ENCODE data around the gene PHTF2. TPM values are rescaled to one million over a fixed set of nuclear protein-coding genes. Genes with fewer than 3 reads are reported as not detected.

The PHTF2 gene
- total and polyA plus RNA-seq, 10 of the 15 experiments (the other 5 are each of a cell fraction or from before 2014, with no cell fraction given): 12.9 to 41.8 (median 27.0) TPM

DNA sequence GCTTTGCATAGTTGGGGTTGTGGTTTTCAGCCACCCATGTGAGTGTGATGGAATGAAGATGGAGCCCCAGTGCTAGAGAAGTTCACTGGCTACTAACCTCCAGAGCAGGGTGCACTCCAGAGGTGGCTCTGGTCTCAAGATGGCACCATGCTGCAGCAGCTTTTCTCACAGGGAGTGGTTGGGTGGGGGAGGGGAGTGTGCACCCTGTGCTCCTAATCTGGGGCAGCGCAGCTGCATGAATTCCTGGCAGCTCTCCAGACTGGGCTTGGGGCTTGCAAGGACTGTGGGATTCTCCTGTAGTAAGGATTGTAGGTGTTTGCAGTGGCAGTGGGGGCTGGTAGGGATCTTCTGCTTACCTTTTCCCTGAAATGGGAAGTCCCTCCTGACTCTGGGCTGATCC, 23.7 kb downstream of the PHTF2 start:
- 0% methylated on average over 1 of the region's 1 CpG for WGBS (ENCODE audit: insufficient coverage, insufficient replicate concordance, low lambda C conversion rate, missing lambda C conversion rate)
- TF ChIP-seq PAX8 (IDR thresholded peaks at IDR 0.05): no peak
- TF ChIP-seq, protein P1, sequence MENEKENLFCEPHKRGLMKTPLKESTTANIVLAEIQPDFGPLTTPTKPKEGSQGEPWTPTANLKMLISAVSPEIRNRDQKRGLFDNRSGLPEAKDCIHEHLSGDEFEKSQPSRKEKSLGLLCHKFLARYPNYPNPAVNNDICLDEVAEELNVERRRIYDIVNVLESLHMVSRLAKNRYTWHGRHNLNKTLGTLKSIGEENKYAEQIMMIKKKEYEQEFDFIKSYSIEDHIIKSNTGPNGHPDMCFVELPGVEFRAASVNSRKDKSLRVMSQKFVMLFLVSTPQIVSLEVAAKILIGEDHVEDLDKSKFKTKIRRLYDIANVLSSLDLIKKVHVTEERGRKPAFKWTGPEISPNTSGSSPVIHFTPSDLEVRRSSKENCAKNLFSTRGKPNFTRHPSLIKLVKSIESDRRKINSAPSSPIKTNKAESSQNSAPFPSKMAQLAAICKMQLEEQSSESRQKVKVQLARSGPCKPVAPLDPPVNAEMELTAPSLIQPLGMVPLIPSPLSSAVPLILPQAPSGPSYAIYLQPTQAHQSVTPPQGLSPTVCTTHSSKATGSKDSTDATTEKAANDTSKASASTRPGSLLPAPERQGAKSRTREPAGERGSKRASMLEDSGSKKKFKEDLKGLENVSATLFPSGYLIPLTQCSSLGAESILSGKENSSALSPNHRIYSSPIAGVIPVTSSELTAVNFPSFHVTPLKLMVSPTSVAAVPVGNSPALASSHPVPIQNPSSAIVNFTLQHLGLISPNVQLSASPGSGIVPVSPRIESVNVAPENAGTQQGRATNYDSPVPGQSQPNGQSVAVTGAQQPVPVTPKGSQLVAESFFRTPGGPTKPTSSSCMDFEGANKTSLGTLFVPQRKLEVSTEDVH (IDR thresholded peaks at IDR 0.05; ENCODE audit: low read depth, partially characterized antibody): no peak
- no peak for TF ChIP-seq ZBED1 (IDR thresholded peaks at IDR 0.05; ENCODE audit: borderline replicate concordance)
- TF ChIP-seq SIX5 (IDR thresholded peaks at IDR 0.05; ENCODE audit: low read depth, low read length, severe bottlenecking): no peak
- no peak for TF ChIP-seq POLR2A (IDR thresholded peaks at IDR 0.05; ENCODE audit: low read depth, low read length)
- no peak for TF ChIP-seq POU2F2 (IDR thresholded peaks at IDR 0.05; ENCODE audit: borderline replicate concordance, low read depth, low read length)
- TF ChIP-seq YBX1 (IDR thresholded peaks at IDR 0.05): no peak
- SMC1A ChIA-PET (ENCODE audit: uncharacterized antibody, unreplicated experiment): no interaction called here
- H3K27ac ChIP-seq (ENCODE audit: control insufficient read depth, insufficient read depth): no peak overlapping the region
- FAIRE-seq: no peak
- no peak overlapping the region for H3K4me2 ChIP-seq (ENCODE audit: control insufficient read depth, insufficient read depth)
- no peaks in the 10 kb centered on the region for H3K27me3 ChIP-seq (replicated peaks in 1 of 2; ENCODE audit: control insufficient read depth in 2 of 2, insufficient read depth in 2 of 2, low read length in 1 of 2)
- POLR2A ChIA-PET: no interaction called here
- intact Hi-C loops (cut with micrococcal nuclease; ENCODE audit: unreplicated experiment): no loop called here
- H3K4me3 ChIP-seq: no peak overlapping the region
- no peak for DNase-seq (ENCODE audit: low read depth, low spot score)
- H4K20me1 ChIP-seq (ENCODE audit: control insufficient read depth, insufficient read depth): no peaks in the 10 kb centered on the region
- ATAC-seq: no peak
- in situ Hi-C loops (cut with MboI): no loop called here
- peaks cover 10% of the 10 kb centered on the region for H3K4me1 ChIP-seq (ENCODE audit: control insufficient read depth, insufficient read depth, low read length)
- no TSS peak for BruUV-seq (replicated peaks)
- H3K9me3 ChIP-seq (replicated peaks; ENCODE audit: control insufficient read depth, insufficient read depth, low read length): peaks cover 59% of the 10 kb centered on the region
- CTCF ChIA-PET: no interaction called here
- no peak overlapping the region for H2AFZ ChIP-seq (ENCODE audit: control insufficient read depth, low read depth, low read length)
- peaks cover 49% of the 10 kb centered on the region for H3K79me2 ChIP-seq (ENCODE audit: control insufficient read depth, insufficient read depth, low read length)
- RAD21 ChIA-PET (ENCODE audit: unreplicated experiment): no interaction called here
- H3K36me3 ChIP-seq (ENCODE audit: control insufficient read depth in 2 of 2, insufficient read depth in 2 of 2, low read length in 1 of 2): peaks cover 6 to 8% of the 10 kb centered on the region in 2 experiments; a peak in 3 of 4 replicates
- H3K9ac ChIP-seq (ENCODE audit: control insufficient read depth, insufficient read depth, low read length): no peak overlapping the region
